GM23338 (cell line): Measurements from ENCODE around the gene EGFL8. TPM values are rescaled to one million over a fixed set of nuclear protein-coding genes. Genes with fewer than 3 reads are reported as not detected.

Source experiments
- ATAC-seq: fragments of 200-7000 bp; cut with Tn5 transposase; 3 replicates; pipeline ENCODE4 v1.9.1; 2020
- DNase-seq: peaks from one replicate; pipeline ENCODE4 v3.0.0-alpha.2; 2015; ENCODE audit warnings: low spot score
- H2AFZ ChIP-seq: fragments of 200-600 bp; sonication (generic); 2 replicates; pipeline ENCODE4 v1.8.0; 2016; ENCODE audit warnings: antibody characterized with exemption, mild to moderate bottlenecking, moderate library complexity
- H3F3A ChIP-seq: fragments of 200-600 bp; sonication (generic); replicated peaks from 2 replicates; pipeline ENCODE4 v1.8.0; 2017; ENCODE audit warnings: antibody characterized with exemption, mixed run types, low read depth
- H3K27ac ChIP-seq: fragments of 200-600 bp; sonication (generic); 2 replicates; pipeline ENCODE4 v1.6.1; 2016; ENCODE audit warnings: low read depth
- H3K27me3 ChIP-seq: fragments of 200-600 bp; sonication (generic); 2 replicates; pipeline ENCODE4 v1.8.0; 2016; ENCODE audit warnings: mild to moderate bottlenecking, mixed run types, moderate library complexity; ENCODE audit not compliant: insufficient read depth
- H3K36me3 ChIP-seq: fragments of 200-600 bp; sonication (generic); 2 replicates; pipeline ENCODE4 v1.8.0; 2016; ENCODE audit warnings: mild to moderate bottlenecking; ENCODE audit not compliant: insufficient read depth
- H3K4me1 ChIP-seq: fragments of 200-600 bp; sonication (generic); 2 replicates; pipeline ENCODE4 v1.8.0; 2016; ENCODE audit warnings: mild to moderate bottlenecking, moderate library complexity; ENCODE audit not compliant: insufficient read depth
- H3K4me2 ChIP-seq: fragments of 200-600 bp; sonication (generic); 2 replicates; pipeline ENCODE4 v1.7.1; 2017; ENCODE audit warnings: mixed run types
- H3K4me3 ChIP-seq: fragments of 200-600 bp; sonication (generic); 2 replicates; pipeline ENCODE4 v1.6.1; 2016; ENCODE audit warnings: mixed run types
- H3K79me2 ChIP-seq: fragments of 200-600 bp; sonication (generic); replicated peaks from 2 replicates; pipeline ENCODE4 v1.8.0; 2017; ENCODE audit warnings: mild to moderate bottlenecking; ENCODE audit not compliant: insufficient read depth
- H3K9me2 ChIP-seq: fragments of 200-600 bp; sonication (generic); 2 replicates; pipeline ENCODE4 v1.8.0; 2017; ENCODE audit not compliant: insufficient read depth
- H4K20me1 ChIP-seq: fragments of 200-600 bp; sonication (generic); replicated peaks from 2 replicates; pipeline ENCODE4 v1.8.0; 2017; ENCODE audit warnings: mild to moderate bottlenecking; ENCODE audit not compliant: insufficient read depth
- H3K27ac Mint-ChIP-seq: 2 replicates; pipeline ENCODE4 v1.8.0; 2020; ENCODE audit warnings: inconsistent platforms, mild to moderate bottlenecking, moderate library complexity, mixed read lengths
- H3K27me3 Mint-ChIP-seq: 3 replicates; pipeline ENCODE4 v1.8.0; 2022; ENCODE audit warnings: low read depth, mild to moderate bottlenecking, moderate library complexity, mixed read lengths, inconsistent platforms; ENCODE audit not compliant: insufficient read depth, poor library complexity
- H3K36me3 Mint-ChIP-seq: 3 replicates; pipeline ENCODE4 v1.8.0; 2021; ENCODE audit warnings: low read depth, mild to moderate bottlenecking, inconsistent platforms, moderate library complexity, mixed read lengths
- H3K4me1 Mint-ChIP-seq: 3 replicates; pipeline ENCODE4 v1.8.0; 2020; ENCODE audit warnings: mild to moderate bottlenecking, inconsistent platforms, mixed read lengths
- H3K4me3 Mint-ChIP-seq: 3 replicates; pipeline ENCODE4 v1.8.0; 2021; ENCODE audit warnings: moderate library complexity, mild to moderate bottlenecking, inconsistent platforms, mixed read lengths
- H3K9me3 Mint-ChIP-seq: 3 replicates; pipeline ENCODE4 v1.8.0; 2020; ENCODE audit warnings: moderate library complexity, mild to moderate bottlenecking, inconsistent platforms, mixed read lengths
- CREB1 ChIP-seq: fragments of 250-450 bp; sonication (Bioruptor Pico); IDR thresholded peaks from 2 replicates; pipeline ENCODE4 v1.5.0; 2020; ENCODE audit warnings: low read depth, mild to moderate bottlenecking, moderate library complexity
- CTCF ChIP-seq, 2 experiments: fragments of 200-600 bp in 1 of 2; sonication (generic) in 1 of 2; conservative IDR thresholded peaks; 2 replicates each; pipeline versions ENCODE4 v1.5.1 to v1.6.1; 2016 to 2017; ENCODE audit warnings: antibody characterized with exemption in 2 of 2, low read depth in 2 of 2, mild to moderate bottlenecking in 2 of 2, moderate library complexity in 1 of 2
- ETS1 ChIP-seq: IDR thresholded peaks from 2 replicates; pipeline ENCODE4 v1.6.1; 2016; ENCODE audit warnings: antibody characterized with exemption
- EZH2 ChIP-seq: fragments of 200-600 bp; sonication (generic); IDR thresholded peaks from one replicate; pipeline ENCODE4 v1.8.0; 2017; ENCODE audit warnings: antibody characterized with exemption, mild to moderate bottlenecking, low read depth; ENCODE audit not compliant: unreplicated experiment
- EZH2phosphoT487 ChIP-seq: fragments of 200-600 bp; sonication (generic); IDR thresholded peaks from one replicate; pipeline ENCODE4 v1.8.1; 2018; ENCODE audit warnings: antibody characterized with exemption; ENCODE audit not compliant: unreplicated experiment
- JUNB ChIP-seq: IDR thresholded peaks from one replicate; pipeline ENCODE4 v1.6.1; 2016; ENCODE audit warnings: antibody characterized with exemption; ENCODE audit not compliant: unreplicated experiment
- NANOG ChIP-seq: IDR thresholded peaks from 2 replicates; pipeline ENCODE4 v1.6.1; 2016; ENCODE audit warnings: antibody characterized with exemption, borderline replicate concordance
- POLR2AphosphoS5 ChIP-seq: IDR thresholded peaks from 2 replicates; pipeline ENCODE4 v1.6.1; 2016; ENCODE audit warnings: antibody characterized with exemption, low read depth
- REST ChIP-seq: IDR thresholded peaks from one replicate; pipeline ENCODE4 v1.6.1; 2018; ENCODE audit warnings: antibody characterized with exemption; ENCODE audit not compliant: unreplicated experiment
- STAT1 ChIP-seq: IDR thresholded peaks from one replicate; pipeline ENCODE4 v1.6.1; 2016; ENCODE audit warnings: antibody characterized with exemption; ENCODE audit not compliant: unreplicated experiment
- ZNF114 ChIP-seq: fragments of 250-450 bp; sonication (Bioruptor Pico); IDR thresholded peaks from 2 replicates; pipeline ENCODE4 v1.5.0; 2020; ENCODE audit warnings: mild to moderate bottlenecking, moderate library complexity
- ZNF331 ChIP-seq: fragments of 250-450 bp; sonication (Bioruptor Pico); IDR thresholded peaks from 2 replicates; pipeline ENCODE4 v1.5.0; 2020; ENCODE audit warnings: low read depth, mild to moderate bottlenecking, moderate library complexity
- polyA plus RNA-seq: library from polyadenylated mRNA; unstranded; fragments of >200 nt; fragmentation: Nextera tagmentation; extraction: Ambion mirVana; gene quantifications from 2 replicates; pipeline ENCODE4 v1.2.1, GENCODE V29; 2016
- total RNA-seq: library from RNA; depleted of rRNA; stranded (reverse); fragments of >200 nt; shearing (Covaris generic); gene quantifications from 2 replicates; pipeline ENCODE4 v1.2.3, GENCODE V29; 2014

EGFL8 gene
- total and polyA plus RNA-seq, 2 experiments from 2014 or later: 6.1 to 7.4 TPM

GRCh38 chr6:32174416-32174815 lies 10.0 kb downstream of the EGFL8 start:
- H3K27me3 Mint-ChIP-seq: peaks cover 22% of the 10 kb centered on the region
- H4K20me1 ChIP-seq: peaks cover 19% of the 10 kb centered on the region; the same call in 1 of the 2 replicates
- H3K4me1 Mint-ChIP-seq: peaks cover 38% of the 10 kb centered on the region
- H3K4me2 ChIP-seq: peak overlapping the region; percentile 85; the same call in 1 of the 2 replicates
- no peak overlapping the region for H3K27ac Mint-ChIP-seq
- H3K9me2 ChIP-seq: no peaks in the 10 kb centered on the region
- peak overlapping the region; percentile 79 for H3K4me3 Mint-ChIP-seq
- H3K4me3 ChIP-seq: no peak overlapping the region
- H3K4me1 ChIP-seq: peaks cover 22% of the 10 kb centered on the region
- H3F3A ChIP-seq: 0 out of 2 replicates have a peak, but pooled peaks cover 7% of the 10 kb centered on the region
- no peak overlapping the region for H2AFZ ChIP-seq
- H3K79me2 ChIP-seq: peaks cover 51% of the 10 kb centered on the region
- no peak overlapping the region for H3K27ac ChIP-seq
- H3K9me3 Mint-ChIP-seq: no peaks in the 10 kb centered on the region
- H3K36me3 Mint-ChIP-seq: peaks cover 33% of the 10 kb centered on the region
- H3K36me3 ChIP-seq: no peaks in the 10 kb centered on the region
- no peak for ATAC-seq
- no peak for DNase-seq
- no peak for TF ChIP-seq POLR2AphosphoS5
- TF ChIP-seq ETS1: no peak
- TF ChIP-seq EZH2phosphoT487: no peak
- TF ChIP-seq ZNF331 (CRISPR knock-in tag): no peak
- no peak for TF ChIP-seq CREB1 (CRISPR knock-in tag)
- no peak for TF ChIP-seq ZNF114
- TF ChIP-seq REST: no peak
- no peak for TF ChIP-seq JUNB
- TF ChIP-seq EZH2: no peak
- no peak for TF ChIP-seq CTCF (conservative IDR thresholded peaks at IDR 0.05; ENCODE audit: low read depth in 2 of 2)
- no peak for TF ChIP-seq NANOG
- no peak for TF ChIP-seq STAT1
- H3K27me3 ChIP-seq: no peaks in the 10 kb centered on the region
